Colonic mucosa (tissue), 4 donors: ENCODE measurements around the gene CNGA1. TPM values are rescaled to one million over a fixed set of nuclear protein-coding genes. Genes with fewer than 3 reads are reported as not detected.
"Not testable (repeated sequence)": the region's sequence is repeated elsewhere in the genome, so short reads cannot be mapped to it uniquely, and the experiment has no call there.

ENCODE experiments used
- DNase-seq: peaks from one replicate; pipeline ENCODE4 v3.0.0-alpha.2; 2020
- H3K27ac ChIP-seq: fragments of 200-600 bp; one replicate; pipeline ENCODE4 v1.8.0; 2021
- H3K27me3 ChIP-seq: fragments of 200-600 bp; one replicate; pipeline ENCODE4 v1.8.0; 2021
- H3K36me3 ChIP-seq: fragments of 200-600 bp; one replicate; pipeline ENCODE4 v1.8.0; 2021
- H3K4me1 ChIP-seq: fragments of 200-600 bp; one replicate; pipeline ENCODE4 v1.8.0; 2021; ENCODE audit warnings: mild to moderate bottlenecking
- H3K4me3 ChIP-seq: fragments of 200-600 bp; one replicate; pipeline ENCODE4 v1.8.0; 2021
- H3K9ac ChIP-seq, 2 donors: one replicate each; pipeline ENCODE4 v1.7.0; 2013; ENCODE audit warnings: control low read depth in 2 of 2, low read depth in 2 of 2, low read length in 2 of 2
- H3K9me3 ChIP-seq: fragments of 200-600 bp; one replicate; pipeline ENCODE4 v1.8.0; 2021
- CTCF ChIP-seq: fragments of 200-600 bp; IDR thresholded peaks from one replicate; pipeline ENCODE4 v1.8.0; 2022; ENCODE audit warnings: antibody characterized with exemption, mild to moderate bottlenecking
- intact Hi-C: fragments of 100-400 bp; cut with DNase I; formaldehyde crosslinking; loops from one replicate; pipeline ENCODE4 v1.14.1; 2022
- total RNA-seq, 2 donors: library from RNA; stranded (reverse); fragmentation: NEBNext Ultra II Directional in 1 of 2; extraction: Animal tissue kit (Norgen Biotek cat#: 25700) in 1 of 2; gene quantifications; one replicate each; pipeline ENCODE4 v1.2.1, GENCODE V29; 2021
- donor health status: healthy.
- donor health status: DM: no; HTN: no; CAD: no.
- donor health status: DM: no; HTN: no; CAD: no.

Gene CNGA1
- total RNA-seq, 2 donors from 2014 or later, result 2.6 to 15.9 TPM

- H3K27ac ChIP-seq, result no peak overlapping the region
- intact Hi-C loops, result no loop called here
- no peak overlapping the region for H3K9ac ChIP-seq
- no peak for TF ChIP-seq CTCF
- no peak overlapping the region for H3K4me3 ChIP-seq
- no peaks in the 10 kb centered on the region for H3K36me3 ChIP-seq
- DNase-seq, result no peak
- H3K4me1 ChIP-seq, result no peaks in the 10 kb centered on the region
- no peaks in the 10 kb centered on the region for H3K27me3 ChIP-seq
- no peaks in the 10 kb centered on the region for H3K9me3 ChIP-seq
Observed at GRCh38 chr4:48005781-48006180, 10.7 kb downstream of the CNGA1 start.

GRCh38 chr4:48003568-48003967 is 12.9 kb downstream of the CNGA1 start:
- H3K36me3 ChIP-seq, H3K27ac ChIP-seq, H3K4me1 ChIP-seq, H3K4me3 ChIP-seq, H3K9ac ChIP-seq, H3K27me3 ChIP-seq, H3K9me3 ChIP-seq: not testable (repeated sequence)
- intact Hi-C loops, result loop anchor here (2.0 kb wide), 1 partner anchor 83 kb away; no protein-coding TSS in a partner anchor
- peak; percentile 65 for DNase-seq
- peak; percentile 55 for TF ChIP-seq CTCF

- no peak for TF ChIP-seq CTCF
- Histone ChIP-seq H3K36me3 (no peaks in the 10 kb centered on the region), H3K4me3 (no peak overlapping the region), H3K9me3 (no peaks in the 10 kb centered on the region), H3K27me3 (no peaks in the 10 kb centered on the region), H3K9ac (no peak overlapping the region), H3K4me1 (no peaks in the 10 kb centered on the region), H3K27ac (no peak overlapping the region)
- no peak for DNase-seq
- intact Hi-C loops, result loop anchor here (2.0 kb wide), 1 partner anchor 85 kb away; no protein-coding TSS in a partner anchor
Observed at GRCh38 chr4:48002267-48002666, 14.2 kb downstream of the CNGA1 start.

- H3K9ac ChIP-seq, result no peak overlapping the region
- intact Hi-C loops, result no loop called here
- no peaks in the 10 kb centered on the region for H3K27me3 ChIP-seq
- no peaks in the 10 kb centered on the region for H3K36me3 ChIP-seq
- no peak for DNase-seq
- H3K4me1 ChIP-seq, result no peaks in the 10 kb centered on the region
- H3K4me3 ChIP-seq, result no peak overlapping the region
- H3K27ac ChIP-seq, result no peak overlapping the region
- H3K9me3 ChIP-seq, result no peaks in the 10 kb centered on the region
- TF ChIP-seq CTCF, result no peak
Observed at GRCh38 chr4:47996021-47996420, 20.5 kb downstream of the CNGA1 start.

- H3K27ac ChIP-seq, H3K9me3 ChIP-seq, H3K9ac ChIP-seq, H3K4me1 ChIP-seq, intact Hi-C loops, H3K4me3 ChIP-seq, H3K27me3 ChIP-seq, H3K36me3 ChIP-seq, DNase-seq: not testable (repeated sequence)
Observed at GRCh38 chr4:47992475-47992874, 24.0 kb downstream of the CNGA1 start.

GRCh38 chr4:47990145-47990544 is 26.3 kb downstream of the CNGA1 start:
- intact Hi-C loops, result no loop called here
- no peak for TF ChIP-seq CTCF
- Histone ChIP-seq H3K36me3 (no peaks in the 10 kb centered on the region), H3K9me3 (no peaks in the 10 kb centered on the region), H3K4me3 (no peak overlapping the region), H3K4me1 (no peaks in the 10 kb centered on the region), H3K27ac (no peak overlapping the region), H3K27me3 (no peaks in the 10 kb centered on the region), H3K9ac (no peak overlapping the region)
- no peak for DNase-seq
